ENCODE results near the gene NEDD4. TPM values are rescaled to one million over a fixed set of nuclear protein-coding genes. Genes with fewer than 3 reads are reported as not detected.

The NEDD4 gene
- total RNA-seq, 4 donors from 2014 or later = 36.3 to 87.1 (median 72.3) TPM

DNA sequence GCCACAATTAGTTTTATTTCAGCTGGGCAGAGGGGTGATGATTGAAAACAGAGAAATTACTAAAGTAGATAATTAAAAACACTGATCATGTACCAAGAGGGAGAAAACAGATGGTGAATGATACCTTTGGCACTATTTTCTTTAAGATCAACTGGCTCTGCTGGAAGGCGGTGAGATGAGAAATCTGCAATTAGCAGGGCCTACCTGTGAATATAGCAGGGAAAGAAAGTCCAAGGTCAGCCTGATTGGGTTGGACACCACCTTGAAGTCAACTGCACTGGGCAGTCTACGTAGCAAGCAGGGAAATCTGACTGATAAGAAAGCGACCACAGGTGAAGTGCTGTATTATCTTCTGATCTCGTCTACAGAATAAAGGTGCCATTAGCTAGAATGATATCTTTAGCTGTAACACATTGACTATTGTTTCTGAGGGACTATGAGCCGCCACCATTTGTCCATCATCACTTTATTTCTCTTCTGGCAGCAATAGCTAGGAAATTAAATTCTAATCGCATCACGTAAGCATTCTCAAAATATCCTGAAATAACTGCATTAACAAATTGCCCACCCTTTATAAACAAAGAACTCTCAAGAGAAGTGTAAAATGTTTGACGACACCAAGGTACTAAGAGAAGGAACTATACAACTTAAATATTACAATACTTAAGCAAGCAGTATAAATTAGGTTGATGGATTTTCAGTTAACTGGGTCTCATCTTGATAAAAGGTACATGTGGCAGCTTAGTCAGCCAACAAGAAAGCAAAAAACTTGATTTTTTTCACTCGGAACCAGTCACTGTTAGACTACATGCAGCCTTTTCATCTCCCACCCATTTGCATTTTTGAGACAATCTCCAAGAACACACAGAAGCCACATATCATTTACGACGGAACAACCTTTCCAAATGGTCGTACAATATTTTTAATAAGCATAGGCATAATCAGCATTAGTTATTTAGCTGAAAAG lies 1.3 kb downstream of the NEDD4 start:
- Histone ChIP-seq H3K27me3 (no peaks in the 10 kb centered on the region), H3K36me3 (no peaks in the 10 kb centered on the region), H3K9me3 (no peaks in the 10 kb centered on the region), H3K4me3 (peak overlapping the region in 3 of 4 donors; percentile 83 to 96 (median 91)), H3K27ac (peak overlapping the region in 3 of 4 donors; percentile 87 to 95 (median 92)), H3K4me1 (peaks cover 0 to 4% (median 0%) of the 10 kb centered on the region in 4 donors)
- peak in 1 of 3 donors; percentile 77 for DNase-seq
- TF ChIP-seq, protein P1, sequence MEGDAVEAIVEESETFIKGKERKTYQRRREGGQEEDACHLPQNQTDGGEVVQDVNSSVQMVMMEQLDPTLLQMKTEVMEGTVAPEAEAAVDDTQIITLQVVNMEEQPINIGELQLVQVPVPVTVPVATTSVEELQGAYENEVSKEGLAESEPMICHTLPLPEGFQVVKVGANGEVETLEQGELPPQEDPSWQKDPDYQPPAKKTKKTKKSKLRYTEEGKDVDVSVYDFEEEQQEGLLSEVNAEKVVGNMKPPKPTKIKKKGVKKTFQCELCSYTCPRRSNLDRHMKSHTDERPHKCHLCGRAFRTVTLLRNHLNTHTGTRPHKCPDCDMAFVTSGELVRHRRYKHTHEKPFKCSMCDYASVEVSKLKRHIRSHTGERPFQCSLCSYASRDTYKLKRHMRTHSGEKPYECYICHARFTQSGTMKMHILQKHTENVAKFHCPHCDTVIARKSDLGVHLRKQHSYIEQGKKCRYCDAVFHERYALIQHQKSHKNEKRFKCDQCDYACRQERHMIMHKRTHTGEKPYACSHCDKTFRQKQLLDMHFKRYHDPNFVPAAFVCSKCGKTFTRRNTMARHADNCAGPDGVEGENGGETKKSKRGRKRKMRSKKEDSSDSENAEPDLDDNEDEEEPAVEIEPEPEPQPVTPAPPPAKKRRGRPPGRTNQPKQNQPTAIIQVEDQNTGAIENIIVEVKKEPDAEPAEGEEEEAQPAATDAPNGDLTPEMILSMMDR (IDR thresholded peaks at IDR 0.05) = peak in 1 of 6 experiments; percentile 8
- peak; percentile 56 to 66 for TF ChIP-seq POLR2A (IDR thresholded peaks at IDR 0.05)

DNA sequence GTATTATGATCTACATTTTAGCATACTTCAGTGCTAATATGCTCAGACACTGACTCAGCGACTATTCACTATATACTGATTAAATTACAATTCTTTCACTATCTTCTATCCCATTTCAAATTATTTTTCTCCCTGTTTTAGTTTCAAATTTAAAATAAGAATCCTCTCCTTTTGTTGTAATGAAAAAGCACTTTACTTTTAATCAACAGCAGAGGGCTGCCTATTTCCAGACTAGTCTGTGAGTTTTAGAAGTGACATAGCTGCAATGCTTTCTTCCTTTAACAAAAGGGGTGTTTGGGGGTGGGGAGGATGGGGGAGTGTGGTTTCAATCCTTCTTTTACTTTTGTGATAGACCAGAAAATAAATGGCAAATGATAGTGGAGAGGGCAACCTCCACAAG lies 2.4 kb downstream of the NEDD4 start:
- Histone ChIP-seq H3K4me1 (peaks cover 0 to 4% (median 0%) of the 10 kb centered on the region in 4 donors), H3K4me3 (peak overlapping the region in 2 of 4 donors; percentile 91 to 96), H3K9me3 (no peaks in the 10 kb centered on the region), H3K27me3 (no peaks in the 10 kb centered on the region), H3K36me3 (no peaks in the 10 kb centered on the region), H3K27ac (peak overlapping the region in 3 of 4 donors; percentile 6 to 95 (median 92))
- no peak for DNase-seq
- TF ChIP-seq, protein P1 (IDR thresholded peaks at IDR 0.05) = no peak
- TF ChIP-seq POLR2A (IDR thresholded peaks at IDR 0.05) = no peak

DNA sequence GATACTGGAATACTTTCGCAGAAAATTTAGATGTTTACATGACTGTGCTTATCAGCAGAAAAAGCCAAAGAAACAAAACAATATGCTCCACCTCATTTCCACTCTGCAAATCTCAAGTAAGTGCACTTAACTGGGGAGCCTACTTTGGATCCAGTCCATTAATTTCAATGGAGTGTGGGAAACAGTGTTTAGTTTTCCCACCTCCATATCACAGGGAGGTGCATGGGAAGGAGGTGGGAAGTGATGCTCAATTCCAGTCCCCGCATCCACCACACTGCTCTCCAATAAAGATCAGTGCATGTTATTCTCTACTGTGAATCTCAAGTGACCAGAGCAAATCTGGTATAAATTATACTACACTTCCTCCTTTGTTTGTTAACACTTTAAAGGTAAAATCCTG lies 2.9 kb downstream of the NEDD4 start:
- Histone ChIP-seq H3K4me1 (peaks cover 0 to 4% (median 0%) of the 10 kb centered on the region in 4 donors), H3K36me3 (no peaks in the 10 kb centered on the region), H3K9me3 (no peaks in the 10 kb centered on the region), H3K27me3 (no peaks in the 10 kb centered on the region), H3K4me3 (peak overlapping the region in 1 of 4 donors; percentile 96), H3K27ac (peak overlapping the region in 2 of 4 donors; percentile 92 to 95)
- TF ChIP-seq, protein P1 (IDR thresholded peaks at IDR 0.05) = no peak
- no peak for TF ChIP-seq POLR2A (IDR thresholded peaks at IDR 0.05)
- DNase-seq = no peak

DNA sequence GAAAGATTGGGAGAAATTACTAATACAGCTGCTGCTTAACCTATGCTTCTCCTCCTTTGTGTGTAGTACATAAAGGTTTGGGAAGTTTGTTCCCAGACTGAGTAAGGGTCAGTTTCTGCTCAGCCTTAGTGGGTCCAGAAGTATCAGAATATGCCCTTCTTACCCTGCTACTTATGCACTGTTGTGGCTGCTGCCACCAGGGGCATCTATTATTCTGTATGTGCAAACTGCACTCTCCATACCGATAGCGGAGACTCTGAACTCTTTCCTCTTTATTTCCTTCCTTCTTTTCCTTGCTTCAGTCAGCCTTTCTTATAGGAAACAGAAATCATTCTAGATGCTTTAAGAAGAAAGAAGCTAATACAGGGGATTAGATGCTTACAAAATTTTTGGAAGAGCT lies 4.0 kb downstream of the NEDD4 start:
- Histone ChIP-seq H3K27me3 (no peaks in the 10 kb centered on the region), H3K9me3 (no peaks in the 10 kb centered on the region), H3K4me3 (no peak overlapping the region), H3K27ac (no peak overlapping the region), H3K4me1 (peaks cover 0 to 4% (median 0%) of the 10 kb centered on the region in 4 donors), H3K36me3 (no peaks in the 10 kb centered on the region)
- no peak for DNase-seq
- TF ChIP-seq, protein P1 (IDR thresholded peaks at IDR 0.05) = peak in 1 of 6 experiments; percentile 11
- TF ChIP-seq POLR2A (IDR thresholded peaks at IDR 0.05) = no peak

DNA sequence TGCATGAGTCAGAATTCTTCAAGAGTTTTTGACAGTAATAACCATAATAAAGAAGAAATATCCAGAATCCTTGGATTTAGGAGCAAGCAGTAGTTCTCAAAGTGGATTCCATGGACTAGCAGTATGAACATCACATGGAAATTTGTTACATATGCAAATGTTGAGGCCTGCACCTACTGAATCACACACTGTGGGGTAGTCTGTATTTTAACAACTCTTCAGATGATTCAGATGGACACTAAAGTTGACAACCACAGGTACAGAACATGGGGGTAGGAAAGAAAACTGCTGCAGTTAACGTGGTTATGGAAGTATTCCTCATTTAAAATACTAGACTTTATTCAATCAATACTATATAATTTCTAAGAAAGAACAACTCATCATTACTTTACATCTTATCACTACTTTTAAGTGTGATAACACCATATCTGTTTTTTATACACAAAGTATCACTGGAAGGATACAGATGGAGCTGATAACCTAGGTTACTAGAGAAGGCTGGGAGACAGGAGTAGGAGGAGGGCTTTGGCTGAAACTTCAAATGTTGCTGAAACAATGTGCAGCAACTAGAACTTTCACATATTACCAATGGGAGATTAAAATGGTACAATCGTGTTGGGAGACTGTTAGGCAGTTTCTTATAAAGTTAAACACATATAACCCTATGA lies 11.7 kb downstream of the NEDD4 start:
- no peaks in the 10 kb centered on the region for H3K36me3 ChIP-seq
- H3K27me3 ChIP-seq = no peaks in the 10 kb centered on the region
- H3K27ac ChIP-seq = no peak overlapping the region
- no peaks in the 10 kb centered on the region for H3K9me3 ChIP-seq
- H3K4me3 ChIP-seq = no peak overlapping the region
- no peaks in the 10 kb centered on the region for H3K4me1 ChIP-seq
- DNase-seq = no peak
- TF ChIP-seq POLR2A (IDR thresholded peaks at IDR 0.05) = no peak
- TF ChIP-seq, protein P1 (IDR thresholded peaks at IDR 0.05) = no peak

Data from Peyer's patch (tissue), 4 donors.